ENCODE results near the gene PPP4R1.

GRCh38 chr18:9571546-9571945 lies 42.8 kb downstream of the PPP4R1 start:
- TF ChIP-seq FOXK2 (IDR thresholded peaks at IDR 0.05) (no peak), BHLHE40 (IDR thresholded peaks at IDR 0.05; ENCODE audit: borderline replicate concordance) (no peak), TARDBP (IDR thresholded peaks at IDR 0.05) (no peak)

Data from HEK293T (cell line).